ENCODE data around the gene ALCAM.

- TF ChIP-seq POLR2A (IDR thresholded peaks at IDR 0.05; ENCODE audit: low read length) (no peak), GATA1 (IDR thresholded peaks at IDR 0.05; ENCODE audit: low read depth, low read length) (no peak)
Measured at GRCh38 chr3:105406268-105406667, 39.6 kb downstream of the ALCAM start.

All from erythroblast (primary cell).